GM12878 (cell line): ENCODE results near the gene MTR.

ENCODE experiments used
- CHD1 ChIP-seq: IDR thresholded peaks from 2 replicates; pipeline ENCODE4 v1.6.1; 2012; ENCODE audit warnings: low read depth, low read length, improper control_type of control experiment
- EZH2 ChIP-seq: IDR thresholded peaks from 2 replicates; pipeline ENCODE4 v1.6.1; 2012; ENCODE audit warnings: low read depth, mild to moderate bottlenecking, control low read depth, inconsistent platforms, low read length, borderline replicate concordance; ENCODE audit not compliant: control insufficient read depth
- MTA2 ChIP-seq: fragments of 450-650 bp; IDR thresholded peaks from 2 replicates; pipeline ENCODE4 v1.6.1; 2016; ENCODE audit warnings: low read depth, mild to moderate bottlenecking, moderate library complexity
- NFXL1 ChIP-seq: fragments of 450-650 bp; IDR thresholded peaks from 2 replicates; pipeline ENCODE4 v1.6.1; 2017; ENCODE audit warnings: antibody characterized with exemption, mild to moderate bottlenecking, borderline replicate concordance
- NRF1 ChIP-seq: conservative IDR thresholded peaks from 2 replicates; pipeline ENCODE4 v1.6.1; 2011; ENCODE audit warnings: mild to moderate bottlenecking, low read depth, low read length, improper control_type of control experiment
- TF ChIP-seq, protein P1 (sequence below): IDR thresholded peaks from 2 replicates; pipeline ENCODE4 v1.6.1; 2012; ENCODE audit warnings: low read depth, low read length, improper control_type of control experiment
- TF ChIP-seq, protein P2 (sequence below): IDR thresholded peaks from 2 replicates; pipeline ENCODE4 v1.6.1; 2011; ENCODE audit warnings: low read depth, mild to moderate bottlenecking, low read length, moderate library complexity, borderline replicate concordance; ENCODE audit errors: extremely low read depth
- TF ChIP-seq, protein P3 (sequence below): fragments of 150-350 bp; IDR thresholded peaks from 2 replicates; pipeline ENCODE4 v1.6.1; 2014; ENCODE audit warnings: mild to moderate bottlenecking, low read depth, low read length
- TF ChIP-seq, protein P4 (sequence below), 3 experiments: IDR thresholded peaks in 2 of 3; conservative IDR thresholded peaks in 1 of 3; 2 replicates each; pipeline ENCODE4 v1.5.1; 2011; ENCODE audit warnings: low read depth in 3 of 3, low read length in 3 of 3, mild to moderate bottlenecking in 3 of 3, control low read depth in 2 of 3, moderate library complexity in 2 of 3, inconsistent platforms in 1 of 3, mixed read lengths in 1 of 3; ENCODE audit not compliant: control insufficient read depth in 2 of 3, insufficient read depth in 1 of 3; ENCODE audit errors: extremely low read depth in 1 of 3

DNA sequence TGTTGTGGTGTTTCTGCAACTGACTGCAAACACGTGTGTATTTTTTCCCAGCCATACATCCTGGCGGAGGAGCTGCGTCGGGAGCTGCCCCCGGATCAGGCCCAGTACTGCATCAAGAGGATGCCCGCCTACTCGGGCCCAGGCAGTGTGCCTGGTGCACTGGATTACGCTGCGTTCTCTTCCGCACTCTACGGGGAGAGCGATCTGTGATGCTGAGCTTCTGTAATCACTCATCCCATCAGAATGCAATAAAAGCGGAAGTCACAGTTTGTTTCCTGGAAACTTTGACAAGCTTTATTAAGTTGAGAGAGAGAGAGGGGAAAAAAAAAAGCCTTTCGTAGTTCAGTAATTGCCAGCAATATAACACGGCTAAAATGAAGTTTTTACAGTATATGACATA lies 32.7 kb upstream of the MTR start:
- TF ChIP-seq NFXL1 (no peak), CHD1 (no peak), MTA2 (no peak), EZH2 (no peak), NRF1 (no peak)
- TF ChIP-seq, protein P1, sequence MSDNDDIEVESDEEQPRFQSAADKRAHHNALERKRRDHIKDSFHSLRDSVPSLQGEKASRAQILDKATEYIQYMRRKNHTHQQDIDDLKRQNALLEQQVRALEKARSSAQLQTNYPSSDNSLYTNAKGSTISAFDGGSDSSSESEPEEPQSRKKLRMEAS, result no peak
- TF ChIP-seq, protein P2, sequence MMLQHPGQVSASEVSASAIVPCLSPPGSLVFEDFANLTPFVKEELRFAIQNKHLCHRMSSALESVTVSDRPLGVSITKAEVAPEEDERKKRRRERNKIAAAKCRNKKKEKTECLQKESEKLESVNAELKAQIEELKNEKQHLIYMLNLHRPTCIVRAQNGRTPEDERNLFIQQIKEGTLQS, result no peak
- TF ChIP-seq, protein P3, sequence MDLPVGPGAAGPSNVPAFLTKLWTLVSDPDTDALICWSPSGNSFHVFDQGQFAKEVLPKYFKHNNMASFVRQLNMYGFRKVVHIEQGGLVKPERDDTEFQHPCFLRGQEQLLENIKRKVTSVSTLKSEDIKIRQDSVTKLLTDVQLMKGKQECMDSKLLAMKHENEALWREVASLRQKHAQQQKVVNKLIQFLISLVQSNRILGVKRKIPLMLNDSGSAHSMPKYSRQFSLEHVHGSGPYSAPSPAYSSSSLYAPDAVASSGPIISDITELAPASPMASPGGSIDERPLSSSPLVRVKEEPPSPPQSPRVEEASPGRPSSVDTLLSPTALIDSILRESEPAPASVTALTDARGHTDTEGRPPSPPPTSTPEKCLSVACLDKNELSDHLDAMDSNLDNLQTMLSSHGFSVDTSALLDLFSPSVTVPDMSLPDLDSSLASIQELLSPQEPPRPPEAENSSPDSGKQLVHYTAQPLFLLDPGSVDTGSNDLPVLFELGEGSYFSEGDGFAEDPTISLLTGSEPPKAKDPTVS, result no peak
- TF ChIP-seq, protein P4, sequence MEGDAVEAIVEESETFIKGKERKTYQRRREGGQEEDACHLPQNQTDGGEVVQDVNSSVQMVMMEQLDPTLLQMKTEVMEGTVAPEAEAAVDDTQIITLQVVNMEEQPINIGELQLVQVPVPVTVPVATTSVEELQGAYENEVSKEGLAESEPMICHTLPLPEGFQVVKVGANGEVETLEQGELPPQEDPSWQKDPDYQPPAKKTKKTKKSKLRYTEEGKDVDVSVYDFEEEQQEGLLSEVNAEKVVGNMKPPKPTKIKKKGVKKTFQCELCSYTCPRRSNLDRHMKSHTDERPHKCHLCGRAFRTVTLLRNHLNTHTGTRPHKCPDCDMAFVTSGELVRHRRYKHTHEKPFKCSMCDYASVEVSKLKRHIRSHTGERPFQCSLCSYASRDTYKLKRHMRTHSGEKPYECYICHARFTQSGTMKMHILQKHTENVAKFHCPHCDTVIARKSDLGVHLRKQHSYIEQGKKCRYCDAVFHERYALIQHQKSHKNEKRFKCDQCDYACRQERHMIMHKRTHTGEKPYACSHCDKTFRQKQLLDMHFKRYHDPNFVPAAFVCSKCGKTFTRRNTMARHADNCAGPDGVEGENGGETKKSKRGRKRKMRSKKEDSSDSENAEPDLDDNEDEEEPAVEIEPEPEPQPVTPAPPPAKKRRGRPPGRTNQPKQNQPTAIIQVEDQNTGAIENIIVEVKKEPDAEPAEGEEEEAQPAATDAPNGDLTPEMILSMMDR (IDR thresholded peaks at IDR 0.05 in 2 of 3, conservative IDR thresholded peaks at IDR 0.05 in 1 of 3; ENCODE audit: control insufficient read depth in 2 of 3, extremely low read depth in 1 of 3, insufficient read depth in 1 of 3, low read depth in 3 of 3, low read length in 3 of 3), result no peak
